Spleen (tissue), 7 donors: ENCODE data around the gene TMEM236.

Experiments
- CTCF ChIP-seq, 11 experiments: fragments of 200-600 bp in 7 of 11; fragments of 450-650 bp in 4 of 11; sonication (generic) in 4 of 11; IDR thresholded peaks in 8 of 11; conservative IDR thresholded peaks in 3 of 11; 1 replicate in 7 of 11; 2 replicates in 4 of 11; pipeline versions ENCODE4 v1.4.0 to v1.8.0; 2016 to 2021; ENCODE audit warnings: antibody characterized with exemption in 11 of 11, inconsistent platforms in 4 of 11, mild to moderate bottlenecking in 1 of 11
- POLR2A ChIP-seq, 3 donors: fragments of 450-650 bp; IDR thresholded peaks; one replicate each; pipeline ENCODE4 v1.5.1; 2017; ENCODE audit warnings: antibody characterized with exemption in 3 of 3, mild to moderate bottlenecking in 1 of 3
- POLR2AphosphoS5 ChIP-seq, 3 donors: sonication (generic); formaldehyde crosslinking; IDR thresholded peaks; one replicate each; pipeline ENCODE4 v1.5.1; 2017; ENCODE audit warnings: antibody characterized with exemption in 3 of 3
- donor health status: DM: no; HTN: no; CAD: no; lungs with moderate emphysema.
- donor health status: DM: no; HTN: no; CAD: no.
- donor health status: DM: no; HTN: no; CAD: no.

- TF ChIP-seq POLR2AphosphoS5 (IDR thresholded peaks at IDR 0.05) (no peak), CTCF (IDR thresholded peaks at IDR 0.05 in 8 of 11, conservative IDR thresholded peaks at IDR 0.05 in 3 of 11) (no peak), POLR2A (IDR thresholded peaks at IDR 0.05) (no peak)
Measured at GRCh38 chr10:17713758-17714157, 38.2 kb upstream of the TMEM236 start.
